GM12878 (cell line): Measurements from ENCODE around the gene RUBCNL. TPM values are rescaled to one million over a fixed set of nuclear protein-coding genes. Genes with fewer than 3 reads are reported as not detected.

ENCODE experiments used
- ASH2L ChIP-seq: fragments of 300-600, 200-600 bp; sonication (generic); IDR thresholded peaks from 2 replicates; pipeline ENCODE4 v1.6.1; 2017; ENCODE audit warnings: low read depth, mild to moderate bottlenecking, borderline replicate concordance
- ATF7 ChIP-seq: fragments of 450-650 bp; IDR thresholded peaks from 2 replicates; pipeline ENCODE4 v1.6.1; 2016; ENCODE audit warnings: low read depth, mild to moderate bottlenecking
- BACH1 ChIP-seq: fragments of 450-650 bp; IDR thresholded peaks from 2 replicates; pipeline ENCODE4 v1.6.1; 2017; ENCODE audit warnings: mild to moderate bottlenecking, borderline replicate concordance
- BCLAF1 ChIP-seq: fragments of 450-650 bp; IDR thresholded peaks from 2 replicates; pipeline ENCODE4 v1.6.1; 2017; ENCODE audit warnings: antibody characterized with exemption, mild to moderate bottlenecking, moderate library complexity
- CEBPZ ChIP-seq: fragments of 150-350 bp; IDR thresholded peaks from 2 replicates; pipeline ENCODE4 v1.6.1; 2016; ENCODE audit warnings: low read depth, low read length
- CREM ChIP-seq: IDR thresholded peaks from 2 replicates; pipeline ENCODE4 v1.6.1; 2014; ENCODE audit warnings: antibody characterized with exemption, low read depth
- GATAD2B ChIP-seq: fragments of 450-650 bp; conservative IDR thresholded peaks from 2 replicates; pipeline ENCODE4 v1.6.1; 2017; ENCODE audit warnings: low read depth, mild to moderate bottlenecking, moderate library complexity
- HCFC1 ChIP-seq: fragments of 150-350 bp; IDR thresholded peaks from 2 replicates; pipeline ENCODE4 v1.6.1; 2014; ENCODE audit warnings: low read length
- IKZF1 ChIP-seq: fragments of 450-650 bp; conservative IDR thresholded peaks from 2 replicates; pipeline ENCODE4 v1.6.1; 2017; ENCODE audit warnings: antibody characterized with exemption, mild to moderate bottlenecking
- MEF2A ChIP-seq: IDR thresholded peaks from 2 replicates; pipeline ENCODE4 v1.6.1; 2011; ENCODE audit warnings: low read depth, mild to moderate bottlenecking, low read length, moderate library complexity; ENCODE audit not compliant: insufficient read depth
- MLLT1 ChIP-seq: fragments of 450-650 bp; IDR thresholded peaks from 2 replicates; pipeline ENCODE4 v1.6.1; 2016; ENCODE audit warnings: mild to moderate bottlenecking
- MXI1 ChIP-seq: fragments of 150-350 bp; IDR thresholded peaks from 2 replicates; pipeline ENCODE4 v1.6.1; 2011; ENCODE audit warnings: low read depth, mild to moderate bottlenecking, inconsistent platforms, low read length, improper control_type of control experiment
- NBN ChIP-seq: fragments of 450-650 bp; IDR thresholded peaks from 2 replicates; pipeline ENCODE4 v1.6.1; 2016
- POLR2A ChIP-seq: IDR thresholded peaks from 2 replicates; pipeline ENCODE4 v1.6.1; 2011; ENCODE audit warnings: low read depth, mild to moderate bottlenecking, low read length
- SMAD1 ChIP-seq: fragments of 450-650 bp; IDR thresholded peaks from 2 replicates; pipeline ENCODE4 v1.6.1; 2018; ENCODE audit warnings: mild to moderate bottlenecking, low read depth; ENCODE audit not compliant: partially characterized antibody
- ZBTB33 ChIP-seq: fragments of 450-650 bp; IDR thresholded peaks from 2 replicates; pipeline ENCODE4 v1.6.1; 2017; ENCODE audit warnings: mild to moderate bottlenecking
- ZNF592 ChIP-seq: fragments of 450-650 bp; IDR thresholded peaks from 2 replicates; pipeline ENCODE4 v1.6.1; 2017; ENCODE audit warnings: mild to moderate bottlenecking, moderate library complexity
- polyA plus RNA-seq, 11 experiments: library from polyadenylated mRNA; depleted of rRNA in 4 of 11; unstranded in 6 of 11; stranded (reverse) in 5 of 11; fragments of >200 nt; fragmentation: Nextera tagmentation in 4 of 11; fragmentation: Illumina TruSeq in 1 of 11; extraction: Ambion mirVana in 4 of 11; extraction: Trizol in 1 of 11; gene quantifications; 1 replicate in 1 of 11; 2 replicates in 10 of 11; pipeline versions ENCODE4 v1.2.1 to v1.2.3, GENCODE V29; 2011 to 2016; ENCODE audit warnings: inconsistent platforms in 2 of 11, missing spikeins in 2 of 11, low read depth in 1 of 11
- total RNA-seq, 4 experiments: library from RNA; depleted of rRNA in 3 of 4; stranded (reverse); fragments of >200 nt in 3 of 4; fragmentation: Illumina TruSeq in 1 of 4; extraction: Trizol in 1 of 4; gene quantifications; 2 replicates each; pipeline versions ENCODE4 v1.2.1 to v1.2.3, GENCODE V29; 2013 to 2021

The RUBCNL gene
- total and polyA plus RNA-seq, 10 of the 15 experiments (the other 5 are each of a cell fraction or from before 2014, with no cell fraction given): 0.71 to 51.9 (median 38.2) TPM

GRCh38 chr13:46339035-46339666 is 47.9 kb downstream of the RUBCNL start (continued):
- TF ChIP-seq GATAD2B (no peak), IKZF1 (peak; percentile 80), HCFC1 (no peak), NBN (0 out of 2 replicates have a peak, but pooled peaks have one; percentile 42), CEBPZ (no peak), BCLAF1 (no peak), CREM (peak; percentile 26; the same call in 1 of the 2 replicates), ZNF592 (no peak), BACH1 (no peak), ASH2L (no peak), SMAD1 (no peak), MEF2A (peak; percentile 69), MXI1 (no peak), MLLT1 (no peak), POLR2A (no peak), ATF7 (no peak; the same call in 1 of the 2 replicates), ZBTB33 (no peak)
